Type B pancreatic cell (in vitro differentiated cells): Measurements from ENCODE around the gene CDK7. TPM values are rescaled to one million over a fixed set of nuclear protein-coding genes. Genes with fewer than 3 reads are reported as not detected.

ENCODE experiments used
- DNase-seq: peaks from one replicate; pipeline ENCODE4 v3.0.0; 2021; ENCODE audit warnings: mixed read lengths; ENCODE audit not compliant: unreplicated experiment; ENCODE audit errors: extremely low spot score
- H3K27ac Mint-ChIP-seq: 2 replicates; pipeline ENCODE4 v1.8.0; 2021; ENCODE audit warnings: mild to moderate bottlenecking, mixed read lengths
- H3K27me3 Mint-ChIP-seq: 2 replicates; pipeline ENCODE4 v1.8.0; 2021; ENCODE audit warnings: mixed read lengths
- H3K36me3 Mint-ChIP-seq: 2 replicates; pipeline ENCODE4 v1.8.0; 2021; ENCODE audit warnings: mixed read lengths
- H3K4me1 Mint-ChIP-seq: one replicate; pipeline ENCODE4 v1.8.0; 2021; ENCODE audit warnings: mixed read lengths; ENCODE audit not compliant: unreplicated experiment
- H3K4me3 Mint-ChIP-seq: 2 replicates; pipeline ENCODE4 v1.8.0; 2021; ENCODE audit warnings: mild to moderate bottlenecking, mixed read lengths
- H3K9me3 Mint-ChIP-seq: 2 replicates; pipeline ENCODE4 v1.8.0; 2021; ENCODE audit warnings: mixed read lengths
- CTCF ChIP-seq: fragments of 200-600 bp; sonication (generic); conservative IDR thresholded peaks from 2 replicates; pipeline ENCODE4 v1.5.0; 2021; ENCODE audit warnings: antibody characterized with exemption, mild to moderate bottlenecking
- long read RNA-seq: library from polyadenylated mRNA; unstranded; transcript quantifications from one replicate; pipeline ENCODE4 v2.0.0, GENCODE V29; 2020
- total RNA-seq: library from RNA; stranded (reverse); gene quantifications from 2 replicates; pipeline ENCODE4 v1.2.1, GENCODE V29; 2021; ENCODE audit warnings: low replicate concordance

The CDK7 gene
- total RNA-seq: 27.3 and 35.8 TPM in 2 replicates
- long read RNA-seq, transcript CDK7-201 (12 exons, 1,439 nt): major isoform, 79 of 93 reads
- long read RNA-seq, partial matches to known transcripts: 1 of 93 reads
- long read RNA-seq, other reads (novel, unspliced or antisense): 12 of 93 reads

- Mint-ChIP-seq H3K9me3 (no peaks in the 10 kb centered on the region), H3K27ac (peak within 1 kb of the TSS; percentile 88), H3K36me3 (peaks cover 18% of the 10 kb centered on the region), H3K27me3 (no peaks in the 10 kb centered on the region), H3K4me3 (peak within 1 kb of the TSS; percentile 98), H3K4me1 (peaks cover 20% of the 10 kb centered on the region)
- DNase-seq: peak; percentile 88
- TF ChIP-seq CTCF: no peak
Observed at GRCh38 chr5:69234457-69235268, at the start of gene CDK7. TSS of gene CDK7 (plus strand) at chr5:69234886. CDS start at chr5:69234976, 90 bp downstream.

- Mint-ChIP-seq H3K27me3 (no peaks in the 10 kb centered on the region), H3K9me3 (no peaks in the 10 kb centered on the region), H3K4me3 (peak overlapping the region; percentile 53), H3K4me1 (peaks cover 12% of the 10 kb centered on the region), H3K36me3 (no peaks in the 10 kb centered on the region), H3K27ac (no peak overlapping the region)
- no peak for TF ChIP-seq CTCF
- no peak for DNase-seq
Observed at GRCh38 chr5:69187342-69187741, 47.3 kb upstream of the CDK7 start.

GRCh38 chr5:69188811-69189161, 45.9 kb upstream of the CDK7 start:
- Mint-ChIP-seq H3K27ac (peak overlapping the region; percentile 97), H3K9me3 (no peaks in the 10 kb centered on the region)

GRCh38 chr5:69189162-69190086, 45.3 kb upstream of the CDK7 start, which contains the start of gene CENPH:
TSS of gene CENPH (plus strand) at chr5:69189583. CDS start at chr5:69189635, 52 bp downstream.
- peak; percentile 94 for DNase-seq
- peak within 1 kb of the TSS; percentile 97 for H3K4me3 Mint-ChIP-seq
- no peaks in the 10 kb centered on the region for H3K9me3 Mint-ChIP-seq
- H3K27me3 Mint-ChIP-seq: no peaks in the 10 kb centered on the region
- TF ChIP-seq CTCF: no peak
- peak within 1 kb of the TSS; percentile 97 for H3K27ac Mint-ChIP-seq
- H3K4me1 Mint-ChIP-seq: peaks cover 12% of the 10 kb centered on the region
- H3K36me3 Mint-ChIP-seq: no peaks in the 10 kb centered on the region

More at GRCh38 chr5:69188811-69189161, 45.9 kb upstream of the CDK7 start:
- Mint-ChIP-seq H3K4me1 (peaks cover 12% of the 10 kb centered on the region), H3K36me3 (no peaks in the 10 kb centered on the region), H3K27me3 (no peaks in the 10 kb centered on the region), H3K4me3 (peak overlapping the region; percentile 97)
- TF ChIP-seq CTCF: no peak
- DNase-seq: no peak

GRCh38 chr5:69202497-69202896, 32.2 kb upstream of the CDK7 start:
- no peak for TF ChIP-seq CTCF
- no peaks in the 10 kb centered on the region for H3K36me3 Mint-ChIP-seq
- DNase-seq: no peak
- no peaks in the 10 kb centered on the region for H3K4me1 Mint-ChIP-seq
- H3K4me3 Mint-ChIP-seq: no peak overlapping the region
- H3K27ac Mint-ChIP-seq: no peak overlapping the region
- H3K9me3 Mint-ChIP-seq: no peaks in the 10 kb centered on the region
- no peaks in the 10 kb centered on the region for H3K27me3 Mint-ChIP-seq
